ENCODE results near the gene NPHS1.

DNA sequence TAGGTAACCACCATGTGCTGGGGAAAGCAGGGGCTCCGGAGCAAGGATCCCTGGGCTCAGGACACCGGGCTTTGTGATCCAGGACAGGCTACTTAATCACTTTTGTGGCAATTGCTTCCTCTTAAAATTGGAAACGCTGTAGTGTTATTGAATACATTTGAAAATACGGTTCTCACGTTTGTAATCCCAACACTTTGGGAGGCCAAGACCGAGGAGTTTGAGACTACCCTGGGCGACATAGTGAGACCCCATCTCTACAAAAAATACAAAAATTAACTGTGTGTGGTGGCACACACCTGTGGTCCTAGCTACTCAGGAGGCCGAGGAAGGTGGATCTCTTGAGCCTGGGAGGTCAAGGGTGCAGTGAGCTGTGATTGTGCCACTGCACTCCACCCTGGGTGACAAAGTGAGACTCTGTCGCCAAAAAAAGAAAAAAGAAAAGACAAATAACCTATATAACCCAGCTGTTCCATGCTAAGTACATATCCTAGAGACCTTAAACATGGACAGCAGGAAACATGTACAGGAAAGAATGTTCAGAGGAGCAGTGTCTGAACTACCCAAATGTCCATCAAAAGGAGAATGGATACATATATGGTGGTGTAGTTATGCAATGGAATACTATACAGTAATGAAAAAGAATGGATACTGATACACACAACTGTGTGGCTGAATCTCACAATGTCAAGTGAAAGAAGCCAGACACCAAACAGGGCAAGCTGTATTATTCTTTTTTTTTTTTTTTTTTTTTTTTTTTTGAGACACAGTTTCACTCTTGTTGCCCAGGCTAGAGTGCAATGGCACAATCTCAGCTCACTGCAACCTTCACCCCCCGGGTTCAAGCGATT lies 39.0 kb downstream of the NPHS1 start:
- TF ChIP-seq, protein P1, sequence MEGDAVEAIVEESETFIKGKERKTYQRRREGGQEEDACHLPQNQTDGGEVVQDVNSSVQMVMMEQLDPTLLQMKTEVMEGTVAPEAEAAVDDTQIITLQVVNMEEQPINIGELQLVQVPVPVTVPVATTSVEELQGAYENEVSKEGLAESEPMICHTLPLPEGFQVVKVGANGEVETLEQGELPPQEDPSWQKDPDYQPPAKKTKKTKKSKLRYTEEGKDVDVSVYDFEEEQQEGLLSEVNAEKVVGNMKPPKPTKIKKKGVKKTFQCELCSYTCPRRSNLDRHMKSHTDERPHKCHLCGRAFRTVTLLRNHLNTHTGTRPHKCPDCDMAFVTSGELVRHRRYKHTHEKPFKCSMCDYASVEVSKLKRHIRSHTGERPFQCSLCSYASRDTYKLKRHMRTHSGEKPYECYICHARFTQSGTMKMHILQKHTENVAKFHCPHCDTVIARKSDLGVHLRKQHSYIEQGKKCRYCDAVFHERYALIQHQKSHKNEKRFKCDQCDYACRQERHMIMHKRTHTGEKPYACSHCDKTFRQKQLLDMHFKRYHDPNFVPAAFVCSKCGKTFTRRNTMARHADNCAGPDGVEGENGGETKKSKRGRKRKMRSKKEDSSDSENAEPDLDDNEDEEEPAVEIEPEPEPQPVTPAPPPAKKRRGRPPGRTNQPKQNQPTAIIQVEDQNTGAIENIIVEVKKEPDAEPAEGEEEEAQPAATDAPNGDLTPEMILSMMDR (conservative IDR thresholded peaks at IDR 0.05 in 1 of 2, IDR thresholded peaks at IDR 0.05 in 1 of 2; ENCODE audit: low read depth in 1 of 2, low read length in 2 of 2): no peak
- TF ChIP-seq EZH2 (IDR thresholded peaks at IDR 0.05; ENCODE audit: low read length, missing control alignments): no peak
